ENCODE measurements around the gene DLX2. TPM values are rescaled to one million over a fixed set of nuclear protein-coding genes. Genes with fewer than 3 reads are reported as not detected.

The DLX2 gene
- total and polyA plus RNA-seq, 10 of the 15 experiments (the other 5 are each of a cell fraction or from before 2014, with no cell fraction given): 0.03 TPM; not detected in 9

DNA sequence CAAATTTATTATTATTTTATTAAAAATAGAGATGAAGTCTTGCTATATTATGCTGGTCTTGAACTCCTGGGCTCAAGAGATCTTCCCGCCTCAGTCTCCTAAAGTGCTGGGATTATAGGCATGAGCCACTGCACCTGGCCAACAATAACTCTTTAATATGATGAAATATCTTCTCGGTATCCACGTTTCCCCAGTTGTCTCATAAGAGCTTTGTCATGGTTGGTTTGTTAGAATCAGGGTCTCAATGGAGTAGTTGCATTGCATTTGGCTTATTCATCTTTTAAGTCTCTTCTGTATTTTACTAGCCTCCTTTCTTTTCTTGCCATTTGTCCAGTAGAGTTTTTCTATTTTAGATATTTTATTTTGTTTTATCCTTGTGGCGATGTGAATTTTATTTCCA is 32.7 kb upstream of the DLX2 start (continued):
- TF ChIP-seq PKNOX1 (IDR thresholded peaks at IDR 0.05) (no peak), NFYB (IDR thresholded peaks at IDR 0.05; ENCODE audit: insufficient read depth, low read depth, low read length) (no peak), MEF2A (IDR thresholded peaks at IDR 0.05; ENCODE audit: insufficient read depth, low read depth, low read length) (no peak), MXI1 (IDR thresholded peaks at IDR 0.05; ENCODE audit: low read depth, low read length) (no peak), POU2F2 (IDR thresholded peaks at IDR 0.05; ENCODE audit: borderline replicate concordance, low read depth, low read length) (no peak), NFIC (IDR thresholded peaks at IDR 0.05; ENCODE audit: low read depth, low read length) (no peak), EGR1 (IDR thresholded peaks at IDR 0.05; ENCODE audit: borderline replicate concordance in 1 of 2, low read depth in 2 of 2, low read length in 2 of 2) (no peak), SP1 (IDR thresholded peaks at IDR 0.05; ENCODE audit: low read depth, low read length) (no peak), NBN (IDR thresholded peaks at IDR 0.05) (no peak), NKRF (conservative IDR thresholded peaks at IDR 0.05) (no peak), TCF7 (IDR thresholded peaks at IDR 0.05; ENCODE audit: borderline replicate concordance) (no peak)

DNA sequence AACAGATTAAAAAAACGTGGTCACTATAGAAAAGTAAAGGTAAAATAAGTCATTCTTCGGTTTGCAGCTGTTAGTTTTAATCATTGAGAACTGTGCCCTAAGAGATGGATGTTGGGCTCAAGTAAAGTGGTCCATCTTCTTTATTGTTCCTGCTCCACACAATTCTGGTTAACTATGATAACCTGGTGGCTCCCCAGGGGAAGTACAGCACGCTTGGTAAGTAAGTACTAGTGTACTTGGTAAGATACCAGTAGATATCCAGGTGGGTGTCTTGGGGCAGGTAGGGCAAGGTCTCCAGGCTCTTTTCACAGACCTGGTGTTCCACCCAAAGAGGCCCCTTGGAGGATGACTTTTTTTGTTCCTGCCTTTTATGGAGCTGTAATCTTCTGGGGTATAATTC is 31.6 kb upstream of the DLX2 start:
- POLR2A ChIA-PET: no interaction called here
- no TSS peak for BruUV-seq (replicated peaks)
- WGBS (ENCODE audit: insufficient coverage, insufficient replicate concordance, low lambda C conversion rate, missing lambda C conversion rate): 0% methylated on average over 3 of the region's 3 CpGs
- no peak for FAIRE-seq
- Histone ChIP-seq H3K9me3 (replicated peaks; ENCODE audit: control insufficient read depth, insufficient read depth, low read length) (no peaks in the 10 kb centered on the region), H3K27ac (ENCODE audit: control insufficient read depth, insufficient read depth) (no peak overlapping the region), H4K20me1 (ENCODE audit: control insufficient read depth, insufficient read depth) (no peaks in the 10 kb centered on the region), H3K27me3 (replicated peaks in 1 of 2; ENCODE audit: control insufficient read depth in 2 of 2, insufficient read depth in 2 of 2, low read length in 1 of 2) (peaks cover 0 to 2% of the 10 kb centered on the region in 2 experiments; a peak in 2 of 4 replicates), H3K4me1 (ENCODE audit: control insufficient read depth, insufficient read depth, low read length) (no peaks in the 10 kb centered on the region), H3K9ac (ENCODE audit: control insufficient read depth, insufficient read depth, low read length) (no peak overlapping the region), H3K4me3 (no peak overlapping the region), H3K4me2 (ENCODE audit: control insufficient read depth, insufficient read depth) (no peak overlapping the region), H2AFZ (ENCODE audit: control insufficient read depth, low read depth, low read length) (no peak overlapping the region), H3K36me3 (ENCODE audit: control insufficient read depth in 2 of 2, insufficient read depth in 2 of 2, low read length in 1 of 2) (no peaks in the 10 kb centered on the region), H3K79me2 (ENCODE audit: control insufficient read depth, insufficient read depth, low read length) (no peaks in the 10 kb centered on the region)
- DNase-seq (ENCODE audit: low read depth, low spot score): no peak
- ATAC-seq: no peak
- TF ChIP-seq RAD21 (IDR thresholded peaks at IDR 0.05; ENCODE audit: insufficient read depth, low read depth, low read length) (no peak), RUNX3 (IDR thresholded peaks at IDR 0.05; ENCODE audit: low read length) (no peak), RBBP5 (conservative IDR thresholded peaks at IDR 0.05) (no peak), MEF2A (IDR thresholded peaks at IDR 0.05; ENCODE audit: insufficient read depth, low read depth, low read length) (no peak), HDGF (IDR thresholded peaks at IDR 0.05) (no peak)
- TF ChIP-seq, protein P1, sequence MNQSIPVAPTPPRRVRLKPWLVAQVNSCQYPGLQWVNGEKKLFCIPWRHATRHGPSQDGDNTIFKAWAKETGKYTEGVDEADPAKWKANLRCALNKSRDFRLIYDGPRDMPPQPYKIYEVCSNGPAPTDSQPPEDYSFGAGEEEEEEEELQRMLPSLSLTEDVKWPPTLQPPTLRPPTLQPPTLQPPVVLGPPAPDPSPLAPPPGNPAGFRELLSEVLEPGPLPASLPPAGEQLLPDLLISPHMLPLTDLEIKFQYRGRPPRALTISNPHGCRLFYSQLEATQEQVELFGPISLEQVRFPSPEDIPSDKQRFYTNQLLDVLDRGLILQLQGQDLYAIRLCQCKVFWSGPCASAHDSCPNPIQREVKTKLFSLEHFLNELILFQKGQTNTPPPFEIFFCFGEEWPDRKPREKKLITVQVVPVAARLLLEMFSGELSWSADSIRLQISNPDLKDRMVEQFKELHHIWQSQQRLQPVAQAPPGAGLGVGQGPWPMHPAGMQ (IDR thresholded peaks at IDR 0.05; ENCODE audit: borderline replicate concordance): no peak
- SMC1A ChIA-PET (ENCODE audit: uncharacterized antibody, unreplicated experiment): no interaction called here
- RAD21 ChIA-PET (ENCODE audit: unreplicated experiment): no interaction called here
- intact Hi-C loops (cut with micrococcal nuclease; ENCODE audit: unreplicated experiment) (no loop called here), in situ Hi-C loops (cut with MboI) (no loop called here)
- CTCF ChIA-PET: no interaction called here
